Breast epithelium (tissue), 4 donors: Measurements from ENCODE around the gene CCDC27. TPM values are rescaled to one million over a fixed set of nuclear protein-coding genes. Genes with fewer than 3 reads are reported as not detected.

Experiments
- DNase-seq, 2 donors: peaks; one replicate each; pipeline ENCODE4 v3.0.0-alpha.2; 2019; ENCODE audit warnings: low spot score in 2 of 2
- H3K27ac ChIP-seq, 2 donors: fragments of 200-600 bp; sonication (generic) in 1 of 2; one replicate each; pipeline ENCODE4 v1.5.1; 2016 to 2019; ENCODE audit warnings: mild to moderate bottlenecking in 1 of 2
- H3K27me3 ChIP-seq, 2 donors: fragments of 200-600 bp; sonication (generic) in 1 of 2; one replicate each; pipeline versions ENCODE4 v1.5.1 to v1.6.0; 2017 to 2019; ENCODE audit warnings: control low read depth in 1 of 2, mild to moderate bottlenecking in 1 of 2
- H3K36me3 ChIP-seq: fragments of 200-600 bp; one replicate; pipeline ENCODE4 v1.5.1; 2019
- H3K4me1 ChIP-seq, 2 donors: fragments of 200-600 bp; sonication (generic); one replicate each; pipeline ENCODE4 v1.5.1; 2016 to 2019; ENCODE audit warnings: control low read depth in 1 of 2
- H3K4me3 ChIP-seq, 3 donors: fragments of 200-600 bp; sonication (generic); 1 replicate in 2 of 3; 2 replicates in 1 of 3; pipeline ENCODE4 v1.5.1; 2016 to 2019; ENCODE audit warnings: mild to moderate bottlenecking in 3 of 3, moderate library complexity in 2 of 3
- H3K9me3 ChIP-seq, 2 donors: fragments of 200-600 bp; sonication (generic) in 1 of 2; one replicate each; pipeline ENCODE4 v1.5.1; 2016 to 2019; ENCODE audit warnings: control low read depth in 1 of 2
- CTCF ChIP-seq, 3 donors: fragments of 450-650 bp; IDR thresholded peaks; one replicate each; pipeline ENCODE4 v1.5.1; 2016 to 2017; ENCODE audit warnings: antibody characterized with exemption in 3 of 3, mild to moderate bottlenecking in 3 of 3, moderate library complexity in 3 of 3
- POLR2A ChIP-seq: fragments of 450-650 bp; IDR thresholded peaks from one replicate; pipeline ENCODE4 v1.6.1; 2016; ENCODE audit warnings: antibody characterized with exemption, mild to moderate bottlenecking, moderate library complexity
- POLR2AphosphoS5 ChIP-seq, 3 donors: sonication (generic); formaldehyde crosslinking; IDR thresholded peaks; one replicate each; pipeline ENCODE4 v1.6.1; 2017; ENCODE audit warnings: antibody characterized with exemption in 3 of 3
- intact Hi-C: fragments of 100-400 bp; cut with DNase I; formaldehyde crosslinking; loops from one replicate; pipeline ENCODE4 v1.15.1; 2023; ENCODE audit warnings: low total_unique reads
- total RNA-seq, 3 donors: library from RNA; depleted of rRNA; stranded (reverse); fragments of >200 nt; gene quantifications; one replicate each; pipeline ENCODE4 v1.1.0, GENCODE V29; 2016

CCDC27 gene
- total RNA-seq, 3 donors from 2014 or later: not detected

GRCh38 chr1:3759796-3760195, 7.5 kb downstream of the CCDC27 start:
- intact Hi-C loops: no loop called here
- TF ChIP-seq CTCF (IDR thresholded peaks at IDR 0.05) (no peak), POLR2A (no peak), POLR2AphosphoS5 (IDR thresholded peaks at IDR 0.05) (no peak)
- no peaks in the 10 kb centered on the region for H3K36me3 ChIP-seq
- H3K9me3 ChIP-seq: no peaks in the 10 kb centered on the region
- no peak overlapping the region for H3K4me3 ChIP-seq
- H3K4me1 ChIP-seq: no peaks in the 10 kb centered on the region
- no peak overlapping the region for H3K27ac ChIP-seq
- no peak for DNase-seq
- peaks cover 0 to 54% of the 10 kb centered on the region in 2 donors for H3K27me3 ChIP-seq

- no peak for DNase-seq
- Histone ChIP-seq H3K36me3 (no peaks in the 10 kb centered on the region), H3K9me3 (no peaks in the 10 kb centered on the region), H3K4me1 (no peaks in the 10 kb centered on the region), H3K27me3 (peaks cover 0 to 43% of the 10 kb centered on the region in 2 donors), H3K27ac (no peak overlapping the region), H3K4me3 (no peak overlapping the region)
- TF ChIP-seq POLR2A (no peak), CTCF (IDR thresholded peaks at IDR 0.05) (no peak)
- intact Hi-C loops: no loop called here
Observed at GRCh38 chr1:3761296-3762010, 9.2 kb downstream of the CCDC27 start.

GRCh38 chr1:3762151-3762872, 10.1 kb downstream of the CCDC27 start:
- TF ChIP-seq POLR2A (no peak), POLR2AphosphoS5 (IDR thresholded peaks at IDR 0.05) (no peak), CTCF (IDR thresholded peaks at IDR 0.05) (no peak)
- DNase-seq: no peak
- Histone ChIP-seq H3K36me3 (no peaks in the 10 kb centered on the region), H3K27me3 (peaks cover 0 to 43% of the 10 kb centered on the region in 2 donors), H3K27ac (no peak overlapping the region), H3K9me3 (no peaks in the 10 kb centered on the region), H3K4me1 (no peaks in the 10 kb centered on the region), H3K4me3 (no peak overlapping the region)
- intact Hi-C loops: no loop called here

- DNase-seq: no peak
- Histone ChIP-seq H3K36me3 (no peaks in the 10 kb centered on the region), H3K4me3 (no peak overlapping the region), H3K9me3 (no peaks in the 10 kb centered on the region), H3K27me3 (peaks cover 0 to 43% of the 10 kb centered on the region in 2 donors), H3K4me1 (no peaks in the 10 kb centered on the region), H3K27ac (no peak overlapping the region)
- intact Hi-C loops: no loop called here
- TF ChIP-seq POLR2AphosphoS5 (IDR thresholded peaks at IDR 0.05) (no peak), CTCF (IDR thresholded peaks at IDR 0.05) (no peak), POLR2A (no peak)
Observed at GRCh38 chr1:3762873-3763228, 10.6 kb downstream of the CCDC27 start.

GRCh38 chr1:3763351-3764125, 11.3 kb downstream of the CCDC27 start:
- no peak for DNase-seq
- H3K9me3 ChIP-seq: no peaks in the 10 kb centered on the region
- H3K27ac ChIP-seq: no peak overlapping the region
- intact Hi-C loops: no loop called here
- H3K36me3 ChIP-seq: no peaks in the 10 kb centered on the region
- peaks cover 0 to 43% of the 10 kb centered on the region in 2 donors for H3K27me3 ChIP-seq
- no peaks in the 10 kb centered on the region for H3K4me1 ChIP-seq
- H3K4me3 ChIP-seq: no peak overlapping the region
- no peak for TF ChIP-seq CTCF (IDR thresholded peaks at IDR 0.05)
- no peak for TF ChIP-seq POLR2AphosphoS5 (IDR thresholded peaks at IDR 0.05)
- no peak for TF ChIP-seq POLR2A
